Fibroblast of lung (primary cell): ENCODE results near the gene KRTAP10-1. TPM values are rescaled to one million over a fixed set of nuclear protein-coding genes. Genes with fewer than 3 reads are reported as not detected.

Source experiments
- DNase-seq, 2 donors: peaks; one replicate each; pipeline versions ENCODE4 v3.0.0 to v3.0.0-alpha.2; 2010; ENCODE audit warnings: low read depth in 2 of 2
- H2AFZ ChIP-seq: 2 replicates; pipeline ENCODE4 v1.5.1; 2012; ENCODE audit warnings: low read length, control low read depth, inconsistent platforms
- H3K27ac ChIP-seq: 2 replicates; pipeline ENCODE4 v1.5.1; 2011; ENCODE audit warnings: low read length, control low read depth; ENCODE audit not compliant: insufficient read depth
- H3K27me3 ChIP-seq: 2 replicates; pipeline ENCODE4 v1.5.1; 2011; ENCODE audit warnings: mild to moderate bottlenecking, low read length; ENCODE audit not compliant: control insufficient read depth, insufficient read depth
- H3K36me3 ChIP-seq: 2 replicates; pipeline ENCODE4 v1.5.1; 2011; ENCODE audit warnings: low read length; ENCODE audit not compliant: control insufficient read depth, insufficient read depth
- H3K4me1 ChIP-seq: 2 replicates; pipeline ENCODE4 v1.5.1; 2011; ENCODE audit warnings: low read length; ENCODE audit not compliant: control insufficient read depth, insufficient read depth; ENCODE audit errors: extremely low read depth
- H3K4me2 ChIP-seq: 2 replicates; pipeline ENCODE4 v1.5.1; 2011; ENCODE audit warnings: low read length, control low read depth; ENCODE audit not compliant: insufficient read depth; ENCODE audit errors: extremely low read depth
- H3K4me3 ChIP-seq, 4 experiments: fragments of 200-600 bp in 1 of 4; sonication (generic) in 1 of 4; replicated peaks in 1 of 4; 2 replicates each; pipeline ENCODE4 v1.5.1; 2011 to 2016; ENCODE audit warnings: low read length in 4 of 4, low read depth in 3 of 4, mild to moderate bottlenecking in 3 of 4, control low read depth in 2 of 4, inconsistent platforms in 1 of 4, mixed read lengths in 1 of 4; ENCODE audit not compliant: insufficient read depth in 1 of 4; ENCODE audit errors: control extremely low read depth in 1 of 4
- H3K79me2 ChIP-seq: 2 replicates; pipeline ENCODE4 v1.5.1; 2012; ENCODE audit warnings: mild to moderate bottlenecking, low read length, inconsistent platforms; ENCODE audit not compliant: control insufficient read depth, insufficient read depth
- H3K9ac ChIP-seq: 2 replicates; pipeline ENCODE4 v1.5.1; 2011; ENCODE audit warnings: mild to moderate bottlenecking, low read length, control low read depth; ENCODE audit not compliant: insufficient read depth
- H3K9me3 ChIP-seq: 2 replicates; pipeline ENCODE4 v1.5.1; 2012; ENCODE audit warnings: low read depth, low read length; ENCODE audit not compliant: control insufficient read depth, insufficient read depth
- H4K20me1 ChIP-seq: 2 replicates; pipeline ENCODE4 v1.5.1; 2011; ENCODE audit warnings: low read length; ENCODE audit not compliant: control insufficient read depth, insufficient read depth; ENCODE audit errors: extremely low read depth
- CTCF ChIP-seq, 2 donors: IDR thresholded peaks in 1 of 2; conservative IDR thresholded peaks in 1 of 2; 1 replicate in 1 of 2; 2 replicates in 1 of 2; pipeline ENCODE4 v1.5.1; 2011 to 2012; ENCODE audit warnings: low read length in 2 of 2, control low read depth in 1 of 2, inconsistent platforms in 1 of 2, low read depth in 1 of 2, mild to moderate bottlenecking in 1 of 2
- EZH2 ChIP-seq: IDR thresholded peaks from 2 replicates; pipeline ENCODE4 v1.5.1; 2012; ENCODE audit warnings: low read length, control low read depth, mild to moderate bottlenecking; ENCODE audit errors: missing control alignments
- polyA plus RNA-seq, 2 donors: library from polyadenylated mRNA; depleted of rRNA in 1 of 2; stranded (reverse) in 1 of 2; unstranded in 1 of 2; fragments of >200 nt; gene quantifications; 2 replicates each; pipeline ENCODE4 v1.2.1, GENCODE V29; 2011 to 2012; ENCODE audit warnings: missing spikeins in 1 of 2
- total RNA-seq: library from RNA; depleted of rRNA; stranded (reverse); fragments of >200 nt; gene quantifications from 2 replicates; pipeline ENCODE4 v1.2.1, GENCODE V29; 2014

The KRTAP10-1 gene
- total and polyA plus RNA-seq, 2 donors (not counting 1 experiment from before 2014, with no cell fraction given): not detected

- Histone ChIP-seq H3K9ac (no peak overlapping the region), H3K4me1 (no peaks in the 10 kb centered on the region)
Measured at GRCh38 chr21:44499211-44499560, 40.8 kb downstream of the KRTAP10-1 start.

GRCh38 chr21:44498280-44499210, 41.5 kb downstream of the KRTAP10-1 start:
- H3K4me2 ChIP-seq: no peak overlapping the region
- no peaks in the 10 kb centered on the region for H3K79me2 ChIP-seq
- H3K9me3 ChIP-seq: no peaks in the 10 kb centered on the region
- H3K27ac ChIP-seq: no peak overlapping the region
- no peak for TF ChIP-seq EZH2
- no peak for TF ChIP-seq CTCF (conservative IDR thresholded peaks at IDR 0.05 in 1 of 2, IDR thresholded peaks at IDR 0.05 in 1 of 2; ENCODE audit: low read depth in 1 of 2, low read length in 2 of 2)
- no peak overlapping the region for H2AFZ ChIP-seq
- H4K20me1 ChIP-seq: no peaks in the 10 kb centered on the region
- no peak overlapping the region for H3K9ac ChIP-seq
- H3K36me3 ChIP-seq: no peaks in the 10 kb centered on the region
- H3K27me3 ChIP-seq: no peaks in the 10 kb centered on the region
- DNase-seq: no peak
- H3K4me3 ChIP-seq: no peak overlapping the region
- no peaks in the 10 kb centered on the region for H3K4me1 ChIP-seq

More at GRCh38 chr21:44499211-44499560, 40.8 kb downstream of the KRTAP10-1 start:
- Histone ChIP-seq H3K4me2 (no peak overlapping the region), H3K4me3 (no peak overlapping the region), H4K20me1 (no peaks in the 10 kb centered on the region), H3K27me3 (no peaks in the 10 kb centered on the region), H3K27ac (no peak overlapping the region), H3K9me3 (no peaks in the 10 kb centered on the region), H3K79me2 (no peaks in the 10 kb centered on the region), H2AFZ (no peak overlapping the region), H3K36me3 (no peaks in the 10 kb centered on the region)
- no peak for TF ChIP-seq CTCF (conservative IDR thresholded peaks at IDR 0.05 in 1 of 2, IDR thresholded peaks at IDR 0.05 in 1 of 2; ENCODE audit: low read depth in 1 of 2, low read length in 2 of 2)
- TF ChIP-seq EZH2: no peak
- DNase-seq: no peak

- Histone ChIP-seq H3K79me2 (no peaks in the 10 kb centered on the region), H4K20me1 (no peaks in the 10 kb centered on the region), H3K27ac (no peak overlapping the region), H3K4me3 (no peak overlapping the region), H3K9me3 (no peaks in the 10 kb centered on the region), H2AFZ (no peak overlapping the region), H3K4me1 (no peaks in the 10 kb centered on the region), H3K4me2 (no peak overlapping the region), H3K9ac (no peak overlapping the region), H3K36me3 (no peaks in the 10 kb centered on the region), H3K27me3 (no peaks in the 10 kb centered on the region)
- DNase-seq: peak in 1 of 2 donors; percentile 5
- TF ChIP-seq EZH2: no peak
- no peak for TF ChIP-seq CTCF (conservative IDR thresholded peaks at IDR 0.05 in 1 of 2, IDR thresholded peaks at IDR 0.05 in 1 of 2; ENCODE audit: low read depth in 1 of 2, low read length in 2 of 2)
Measured at GRCh38 chr21:44497703-44498126, 42.3 kb downstream of the KRTAP10-1 start.
